Activated T-helper 1 cell treated with anti-CD3 and anti-CD28 coated beads, Interleukin-12 subunit alpha, Interleukin-12 subunit beta, Interleukin-2, Interleukin-4 antibody, amounts not matched to agents 30 ng/mL and 10 ng/mL and 1 ng/mL, durations not matched to agents 14 hours and 24 hours and 36 hours (primary cell): ENCODE measurements around the gene CREBZF. TPM values are rescaled to one million over a fixed set of nuclear protein-coding genes. Genes with fewer than 3 reads are reported as not detected.
"Not testable (repeated sequence)": the region's sequence is repeated elsewhere in the genome, so short reads cannot be mapped to it uniquely, and the experiment has no call there.

Source experiments
- DNase-seq: peaks from one replicate; pipeline ENCODE4 v3.0.0; 2021; ENCODE audit warnings: low spot score
- H3K27ac Mint-ChIP-seq: one replicate; pipeline ENCODE4 v1.8.0; 2021; ENCODE audit warnings: mild to moderate bottlenecking, mixed read lengths
- H3K27me3 Mint-ChIP-seq: one replicate; pipeline ENCODE4 v1.8.0; 2022; ENCODE audit warnings: mild to moderate bottlenecking, moderate library complexity, mixed read lengths; ENCODE audit not compliant: insufficient read depth
- H3K36me3 Mint-ChIP-seq: one replicate; pipeline ENCODE4 v1.8.0; 2021; ENCODE audit warnings: low read depth, mixed read lengths
- H3K4me1 Mint-ChIP-seq: one replicate; pipeline ENCODE4 v1.8.0; 2021; ENCODE audit warnings: low read depth, mixed read lengths
- H3K4me3 Mint-ChIP-seq: one replicate; pipeline ENCODE4 v1.8.0; 2021; ENCODE audit warnings: mild to moderate bottlenecking, moderate library complexity, mixed read lengths
- H3K9me3 Mint-ChIP-seq: one replicate; pipeline ENCODE4 v1.8.0; 2021; ENCODE audit warnings: mixed read lengths
- intact Hi-C: fragments of 100-400 bp; cut with micrococcal nuclease; formaldehyde crosslinking; loops from one replicate; pipeline ENCODE4 v1.15.1; 2024
- total RNA-seq: library from RNA; stranded (reverse); gene quantifications from 2 replicates; pipeline ENCODE4 v1.2.3, GENCODE V29; 2022

Gene CREBZF
- total RNA-seq, 1 donor from 2014 or later, result 52.0 TPM

DNA sequence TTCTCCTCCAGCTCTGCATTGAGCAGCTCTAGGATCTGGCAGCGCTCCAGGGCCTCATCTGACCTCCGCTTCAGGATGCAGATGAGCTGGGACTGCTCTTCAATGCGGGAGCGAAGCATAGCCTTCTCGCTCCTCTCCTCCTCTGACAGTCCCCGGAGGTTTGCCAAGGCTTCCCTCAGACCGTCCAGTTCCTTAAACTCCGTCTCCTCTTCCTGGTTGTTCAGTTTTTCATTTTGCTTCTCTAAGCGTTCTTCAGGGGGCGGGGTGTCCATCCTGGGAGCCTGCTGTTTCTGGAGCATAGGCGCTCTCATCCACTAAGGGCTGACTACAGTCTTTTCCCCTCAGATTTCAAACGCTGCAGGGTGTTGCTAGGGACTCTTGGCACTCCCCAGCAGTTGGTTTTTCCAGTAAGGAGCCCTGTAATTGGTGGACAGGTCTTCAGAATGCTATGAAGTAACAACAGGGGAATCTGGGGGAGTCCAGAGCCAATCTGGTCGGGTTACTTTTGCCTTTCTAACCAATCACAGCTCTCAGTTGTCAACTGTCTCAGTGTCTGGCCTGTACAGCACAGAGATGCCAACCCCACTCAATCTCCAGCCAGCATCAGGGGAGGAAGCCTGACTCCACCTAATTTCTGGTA, 21.0 kb upstream of the CREBZF start, which contains the start of gene CCDC89:
Gene CCDC89, minus strand, starts transcription at position 376 of the 640 bp plus-strand sequence. Its CDS starts 65 bp downstream, at position 311.
- DNase-seq, result no peak
- H3K4me1 Mint-ChIP-seq, result peaks cover 26% of the 10 kb centered on the region
- peak within 1 kb of the TSS; percentile 18 for H3K27ac Mint-ChIP-seq
- peaks cover 4% of the 10 kb centered on the region for H3K27me3 Mint-ChIP-seq
- H3K4me3 Mint-ChIP-seq, result no peak within 1 kb of the TSS
- intact Hi-C loops, result no loop called here
- H3K36me3 Mint-ChIP-seq, result peaks cover 17% of the 10 kb centered on the region
- H3K9me3 Mint-ChIP-seq, result no peaks in the 10 kb centered on the region

DNA sequence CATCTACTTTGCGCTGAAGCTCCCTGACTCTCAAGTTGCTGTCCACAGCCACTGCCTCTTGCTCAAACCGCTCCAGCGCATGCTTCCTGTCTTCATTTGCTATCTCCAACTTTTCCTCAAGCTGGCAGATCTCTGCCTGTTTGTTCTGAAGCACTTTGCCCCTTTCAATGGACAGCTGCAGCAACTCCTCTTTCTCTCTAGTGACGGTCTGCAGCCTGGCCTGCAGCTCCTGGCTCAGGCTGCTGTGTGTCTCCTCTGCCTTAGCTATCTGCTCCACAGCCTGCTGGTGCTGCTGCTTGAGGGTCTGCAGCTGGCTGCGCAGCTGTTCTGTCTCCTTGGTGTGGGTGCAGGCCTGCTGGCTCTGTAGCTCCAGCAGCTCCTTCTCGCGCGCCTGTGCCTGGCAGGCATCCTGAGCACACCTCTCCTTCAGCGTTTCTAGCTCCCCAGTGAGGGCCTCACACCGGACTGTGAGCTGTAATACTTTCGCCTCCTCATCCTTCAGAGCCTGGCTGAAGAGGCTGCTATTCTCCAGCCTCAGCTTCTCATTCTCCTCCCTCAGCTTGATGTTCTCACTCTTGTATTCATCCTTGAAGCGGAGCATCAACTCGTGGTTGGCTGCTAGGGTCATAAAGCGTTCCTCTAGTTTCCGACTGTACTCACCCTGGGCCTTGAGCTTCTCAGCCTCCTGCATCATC, 20.3 kb upstream of the CREBZF start:
- intact Hi-C loops, result no loop called here
- peak overlapping the region; percentile 18 for H3K27ac Mint-ChIP-seq
- no peak for DNase-seq

DNA sequence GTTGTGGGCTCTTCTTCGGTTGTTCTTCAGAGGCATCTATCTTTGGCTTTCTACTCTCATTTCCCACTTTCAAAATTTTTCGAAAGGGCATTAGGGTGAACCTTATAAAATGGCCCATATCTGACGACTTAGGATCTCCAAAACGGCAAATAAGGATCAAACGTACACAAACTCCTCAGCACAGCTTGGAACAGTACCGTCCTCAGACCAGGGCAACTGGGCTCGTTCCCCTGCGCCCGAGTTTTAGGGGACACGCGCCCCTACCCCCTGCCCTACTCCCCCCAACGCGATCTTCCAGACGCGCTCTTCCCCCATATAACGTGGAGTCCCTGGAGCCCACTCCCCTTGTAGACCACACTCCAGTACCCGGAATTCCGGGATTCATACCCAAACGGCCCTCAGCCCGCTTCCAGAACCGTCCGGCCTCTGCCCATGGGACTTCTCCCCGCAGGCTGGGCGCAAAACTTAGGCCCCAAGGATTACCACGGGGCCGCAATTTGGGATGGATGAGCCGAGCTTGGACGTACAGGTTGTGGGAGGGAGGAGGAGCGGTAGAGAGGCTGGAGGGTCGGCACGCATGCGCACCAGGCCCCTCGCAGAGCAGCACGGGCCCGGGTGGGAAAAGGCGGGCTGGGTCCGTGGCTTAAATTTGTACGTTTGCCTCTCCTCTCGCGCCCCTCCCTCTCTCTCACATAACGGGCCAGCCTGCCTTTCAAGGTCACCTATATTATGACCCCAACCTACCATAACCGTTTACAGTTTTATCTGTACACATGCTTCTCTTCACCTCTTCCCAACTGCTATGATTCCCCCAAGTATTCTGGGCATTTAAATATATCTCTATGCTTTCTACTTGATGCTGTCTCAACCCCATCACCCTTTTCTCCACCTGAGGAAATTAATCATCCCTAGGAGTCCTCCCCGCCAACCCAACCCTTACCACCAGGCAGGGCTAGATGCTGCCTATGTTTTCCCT, 17.7 kb upstream of the CREBZF start:
- peak overlapping the region; percentile 78 for H3K27ac Mint-ChIP-seq
- DNase-seq, result peak; percentile 35
- H3K36me3 Mint-ChIP-seq, result peaks cover 5% of the 10 kb centered on the region
- H3K9me3 Mint-ChIP-seq, result no peaks in the 10 kb centered on the region
- intact Hi-C loops, result loop anchor here (1.0 kb wide), 1 partner anchor 17 kb away; the partner anchor contains the start of gene CREBZF
- peak overlapping the region; percentile 83 for H3K4me3 Mint-ChIP-seq
- H3K27me3 Mint-ChIP-seq, result peaks cover 4% of the 10 kb centered on the region
- H3K4me1 Mint-ChIP-seq, result peaks cover 16% of the 10 kb centered on the region

More for the DNA sequence above, 20.3 kb upstream of the CREBZF start:
- H3K4me1 Mint-ChIP-seq, result peaks cover 19% of the 10 kb centered on the region
- peaks cover 1% of the 10 kb centered on the region for H3K27me3 Mint-ChIP-seq
- peaks cover 11% of the 10 kb centered on the region for H3K36me3 Mint-ChIP-seq
- H3K9me3 Mint-ChIP-seq, result no peaks in the 10 kb centered on the region
- no peak overlapping the region for H3K4me3 Mint-ChIP-seq

DNA sequence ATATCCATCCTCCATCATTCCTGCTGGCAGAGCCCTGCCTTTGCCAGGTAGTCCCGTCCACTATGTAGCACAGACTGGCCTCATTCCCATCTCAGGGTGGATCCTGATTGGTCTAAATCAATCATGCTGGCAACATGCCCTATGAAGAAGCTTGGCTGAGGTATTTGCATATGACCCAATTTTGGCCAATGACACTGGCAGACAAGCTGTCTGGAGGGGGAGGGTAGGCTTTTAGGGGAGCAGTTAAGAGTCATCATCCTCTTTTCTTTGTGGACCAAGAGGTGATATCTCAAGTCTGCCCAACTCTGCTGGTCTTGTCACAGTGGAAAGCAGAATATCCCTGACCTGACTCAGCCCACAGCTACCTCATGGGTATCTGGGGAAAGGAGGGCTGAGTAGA, 16.0 kb upstream of the CREBZF start:
- Mint-ChIP-seq H3K4me1 (peaks cover 16% of the 10 kb centered on the region), H3K4me3 (no peak overlapping the region), H3K27me3 (peaks cover 4% of the 10 kb centered on the region), H3K9me3 (no peaks in the 10 kb centered on the region), H3K36me3 (peaks cover 5% of the 10 kb centered on the region), H3K27ac (no peak overlapping the region)
- no peak for DNase-seq
- intact Hi-C loops, result loop anchor here (1.0 kb wide), 1 partner anchor 9 kb away; no protein-coding TSS in a partner anchor

DNA sequence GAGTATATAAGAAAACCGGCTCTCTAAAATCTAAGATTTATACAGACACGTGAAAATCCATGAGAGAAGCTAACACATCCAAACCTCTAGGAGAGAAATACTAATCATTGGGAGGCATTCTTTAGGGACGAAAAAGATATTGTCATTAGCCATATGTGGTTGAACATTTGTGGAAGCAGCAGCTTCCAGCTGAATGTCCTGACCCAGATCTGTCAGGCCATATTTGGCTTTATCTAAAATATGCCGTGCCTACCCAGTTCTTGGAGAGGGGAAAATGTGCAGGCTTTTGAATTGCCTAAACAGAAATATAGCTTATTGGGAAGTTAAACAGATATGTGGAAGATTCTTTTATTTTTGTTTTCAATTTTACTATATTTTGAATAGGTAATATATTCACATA, 14.6 kb upstream of the CREBZF start:
- peaks cover 16% of the 10 kb centered on the region for H3K4me1 Mint-ChIP-seq
- intact Hi-C loops, result no loop called here
- H3K36me3 Mint-ChIP-seq, result peaks cover 5% of the 10 kb centered on the region
- no peak overlapping the region for H3K27ac Mint-ChIP-seq
- H3K4me3 Mint-ChIP-seq, result no peak overlapping the region
- peaks cover 4% of the 10 kb centered on the region for H3K27me3 Mint-ChIP-seq
- H3K9me3 Mint-ChIP-seq, result no peaks in the 10 kb centered on the region
- DNase-seq, result no peak

DNA sequence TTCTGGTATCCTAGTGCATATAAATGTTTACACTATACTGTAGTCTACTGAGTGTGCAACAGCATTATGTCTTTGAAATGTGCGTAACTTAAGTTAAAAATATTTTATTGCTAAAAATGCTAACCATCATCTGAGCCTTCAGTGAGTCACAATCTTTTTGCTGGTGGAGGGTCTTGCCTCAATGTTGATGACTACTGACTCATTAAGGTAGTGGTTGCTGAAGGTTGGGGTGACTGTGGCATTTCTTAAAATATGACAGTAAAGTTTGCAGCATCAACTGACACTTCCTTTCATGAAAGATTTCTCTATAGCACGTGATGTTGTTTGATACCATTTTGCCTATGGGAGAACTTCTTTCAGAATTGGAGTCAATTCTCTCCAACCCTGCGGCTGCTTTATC, 8.5 kb upstream of the CREBZF start:
- Mint-ChIP-seq H3K4me3 (no peak overlapping the region), H3K27me3 (peaks cover 4% of the 10 kb centered on the region), H3K36me3 (no peaks in the 10 kb centered on the region), H3K27ac (no peak overlapping the region), H3K9me3 (peaks cover 5% of the 10 kb centered on the region), H3K4me1 (peaks cover 5% of the 10 kb centered on the region)
- intact Hi-C loops, result no loop called here
- DNase-seq, result no peak

DNA sequence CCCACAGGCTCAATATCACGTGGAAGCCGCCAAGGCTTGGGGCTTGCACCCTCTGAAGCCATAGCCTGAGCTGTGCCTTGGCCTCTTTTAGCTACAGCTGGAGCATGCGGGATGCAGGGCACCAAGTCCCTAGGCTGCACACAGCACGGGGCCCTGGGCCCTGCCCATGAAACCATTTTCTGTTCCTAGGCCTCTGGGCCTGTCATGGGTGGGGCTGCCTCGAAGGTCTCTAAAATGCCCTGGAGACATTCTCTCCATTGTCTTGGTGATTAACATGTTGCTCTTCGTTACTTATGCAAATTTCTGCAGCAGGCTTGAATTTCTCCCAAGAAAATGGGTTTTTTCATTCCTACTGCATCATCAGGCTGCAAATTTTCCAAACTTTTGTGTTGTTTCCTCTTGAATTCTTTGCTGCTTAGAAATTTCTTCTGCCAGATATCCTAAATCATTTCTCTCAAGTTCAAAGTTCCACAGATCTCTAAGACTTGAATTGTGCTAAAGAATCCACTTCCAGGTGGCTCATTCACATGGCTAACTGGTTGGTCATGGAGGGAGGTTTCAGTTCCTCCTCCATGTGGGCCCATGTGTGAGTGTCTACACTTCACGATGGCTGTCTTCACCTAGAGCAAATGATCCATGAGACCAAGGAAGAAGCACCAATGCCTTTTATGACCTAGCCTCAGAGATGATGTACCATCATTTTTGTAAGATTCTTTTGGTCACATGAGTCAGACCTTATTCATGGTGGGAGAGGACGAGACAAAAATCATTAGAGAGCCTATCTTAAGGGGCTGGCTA, 7.4 kb upstream of the CREBZF start:
- intact Hi-C loops, result no loop called here
- peaks cover 4% of the 10 kb centered on the region for H3K27me3 Mint-ChIP-seq
- peaks cover 5% of the 10 kb centered on the region for H3K9me3 Mint-ChIP-seq
- no peak overlapping the region for H3K4me3 Mint-ChIP-seq
- H3K27ac Mint-ChIP-seq, result no peak overlapping the region
- peaks cover 5% of the 10 kb centered on the region for H3K4me1 Mint-ChIP-seq
- DNase-seq, result no peak
- no peaks in the 10 kb centered on the region for H3K36me3 Mint-ChIP-seq

DNA sequence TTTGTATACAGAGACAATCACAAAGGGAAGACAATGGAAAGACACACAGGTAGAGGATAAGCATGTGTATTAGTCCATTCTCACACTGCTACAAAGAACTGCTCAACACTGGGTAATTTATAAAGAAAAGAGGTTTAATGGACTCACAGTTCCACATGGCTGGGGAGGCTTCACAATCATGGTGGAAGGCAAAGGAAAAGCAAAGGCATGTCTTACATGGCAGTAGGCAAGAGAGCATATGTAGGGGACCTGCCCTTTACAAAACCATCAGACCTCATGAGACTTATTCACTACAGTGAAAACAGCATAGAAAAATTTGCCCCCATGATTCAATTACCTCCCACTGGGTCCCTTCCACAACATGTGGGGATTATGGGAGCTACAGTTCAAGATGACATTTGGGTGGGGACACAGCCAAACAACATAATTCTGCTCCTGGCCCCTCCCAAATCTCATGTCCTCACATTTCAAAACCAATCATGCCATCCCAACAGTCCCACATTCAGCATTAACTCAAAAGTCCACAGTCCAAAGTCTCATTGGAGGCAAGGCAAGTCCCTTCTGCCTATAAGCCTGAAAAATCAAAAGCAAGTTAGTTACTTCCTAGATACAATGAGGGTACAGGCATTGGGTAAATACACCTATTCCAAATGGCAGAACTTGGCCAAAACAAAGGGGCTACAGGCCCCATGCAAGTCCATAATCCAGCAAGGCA, 6.2 kb upstream of the CREBZF start:
- H3K9me3 Mint-ChIP-seq, H3K4me1 Mint-ChIP-seq: not testable (repeated sequence)

DNA sequence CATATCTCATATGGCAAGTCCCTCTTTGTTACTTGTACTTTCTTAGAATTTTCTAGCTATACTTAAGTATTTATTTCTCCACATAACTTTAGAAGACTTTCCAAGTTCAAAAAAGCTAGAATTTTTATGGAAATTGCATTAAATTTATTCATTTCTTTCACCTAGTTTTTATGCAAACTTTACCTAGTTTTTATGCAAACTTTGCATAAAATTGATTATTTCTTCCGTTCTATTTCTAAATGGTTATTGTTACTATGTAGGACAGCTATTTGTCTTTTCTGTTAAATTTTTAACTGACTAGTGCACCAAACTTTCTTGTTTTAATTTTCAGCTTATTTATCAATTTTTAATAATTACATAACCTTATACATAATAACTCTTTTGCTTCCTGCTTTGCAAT, 3.2 kb upstream of the CREBZF start:
- DNase-seq, result no peak
- Mint-ChIP-seq H3K36me3 (peaks cover 11% of the 10 kb centered on the region), H3K4me1 (peaks cover 21% of the 10 kb centered on the region), H3K27me3 (no peaks in the 10 kb centered on the region), H3K9me3 (peaks cover 5% of the 10 kb centered on the region), H3K27ac (no peak overlapping the region), H3K4me3 (no peak overlapping the region)
- intact Hi-C loops, result loop anchor here (10.0 kb wide), 1 partner anchor 617 kb away; no protein-coding TSS in a partner anchor

More for the DNA sequence above, 6.2 kb upstream of the CREBZF start:
- H3K4me3 Mint-ChIP-seq, DNase-seq, intact Hi-C loops, H3K27ac Mint-ChIP-seq, H3K27me3 Mint-ChIP-seq, H3K36me3 Mint-ChIP-seq: not testable (repeated sequence)

DNA sequence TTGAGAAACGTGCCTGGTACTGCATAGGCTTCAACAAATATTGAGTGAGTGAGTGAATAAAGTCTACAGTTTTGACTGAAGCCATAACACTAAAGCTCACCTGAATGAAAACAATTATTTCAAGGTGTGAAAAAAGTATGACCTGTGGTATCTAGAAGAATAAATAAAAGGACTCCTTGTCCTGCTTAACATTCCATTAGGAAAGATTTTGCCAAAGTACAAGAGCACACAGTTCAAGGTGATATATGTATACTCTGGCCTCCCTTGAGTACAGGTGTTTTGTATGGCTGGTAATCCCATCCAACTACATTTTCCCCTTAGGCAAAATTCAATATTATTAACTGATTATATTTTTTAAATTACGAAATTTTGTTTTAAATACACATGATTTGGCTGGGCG, 1.8 kb upstream of the CREBZF start:
- peaks cover 33% of the 10 kb centered on the region for H3K4me1 Mint-ChIP-seq
- intact Hi-C loops, result loop anchor here (10.0 kb wide), 1 partner anchor 618 kb away; no protein-coding TSS in a partner anchor
- H3K27ac Mint-ChIP-seq, result no peak overlapping the region
- no peak overlapping the region for H3K4me3 Mint-ChIP-seq
- H3K27me3 Mint-ChIP-seq, result no peaks in the 10 kb centered on the region
- no peaks in the 10 kb centered on the region for H3K9me3 Mint-ChIP-seq
- H3K36me3 Mint-ChIP-seq, result peaks cover 18% of the 10 kb centered on the region
- no peak for DNase-seq

DNA sequence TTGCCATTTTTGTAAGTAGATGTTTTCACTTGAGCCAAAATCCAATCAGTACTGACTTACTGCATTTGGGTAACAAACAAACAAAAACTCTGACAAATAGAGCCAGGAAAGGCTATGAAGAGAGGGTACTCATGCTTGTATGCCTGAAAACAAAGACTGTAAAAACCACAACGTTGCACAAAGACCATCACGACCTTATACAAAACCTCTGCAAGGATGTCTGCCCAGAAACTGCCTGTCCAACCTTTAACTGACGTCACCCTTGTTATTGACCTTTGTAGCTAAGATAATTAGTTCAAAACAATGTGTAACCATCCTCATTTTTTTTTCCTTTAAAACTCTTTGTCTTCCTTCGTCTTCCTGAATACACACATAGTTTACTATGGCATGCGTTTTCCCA, 804 bp upstream of the CREBZF start:
- Mint-ChIP-seq H3K27ac (peak overlapping the region; percentile 97), H3K27me3 (no peaks in the 10 kb centered on the region), H3K36me3 (peaks cover 27% of the 10 kb centered on the region), H3K9me3 (no peaks in the 10 kb centered on the region), H3K4me1 (peaks cover 42% of the 10 kb centered on the region), H3K4me3 (peak overlapping the region; percentile 99)
- intact Hi-C loops, result loop anchor here (1.0 to 10.0 kb wide), 8 partner anchors 17 to 619 kb away; partner anchors contain the start of gene PICALM
- no peak for DNase-seq
